SKM-1 (cell line): ENCODE data around the gene MDFI.
"Not testable (repeated sequence)": the region's sequence is repeated elsewhere in the genome, so short reads cannot be mapped to it uniquely, and the experiment has no call there.

Experiments used
- DNase-seq: peaks from one replicate; lab custom pipeline; 2025; ENCODE audit not compliant: unreplicated experiment; lab: John Stamatoyannopoulos, UW

MDFI gene

DNA sequence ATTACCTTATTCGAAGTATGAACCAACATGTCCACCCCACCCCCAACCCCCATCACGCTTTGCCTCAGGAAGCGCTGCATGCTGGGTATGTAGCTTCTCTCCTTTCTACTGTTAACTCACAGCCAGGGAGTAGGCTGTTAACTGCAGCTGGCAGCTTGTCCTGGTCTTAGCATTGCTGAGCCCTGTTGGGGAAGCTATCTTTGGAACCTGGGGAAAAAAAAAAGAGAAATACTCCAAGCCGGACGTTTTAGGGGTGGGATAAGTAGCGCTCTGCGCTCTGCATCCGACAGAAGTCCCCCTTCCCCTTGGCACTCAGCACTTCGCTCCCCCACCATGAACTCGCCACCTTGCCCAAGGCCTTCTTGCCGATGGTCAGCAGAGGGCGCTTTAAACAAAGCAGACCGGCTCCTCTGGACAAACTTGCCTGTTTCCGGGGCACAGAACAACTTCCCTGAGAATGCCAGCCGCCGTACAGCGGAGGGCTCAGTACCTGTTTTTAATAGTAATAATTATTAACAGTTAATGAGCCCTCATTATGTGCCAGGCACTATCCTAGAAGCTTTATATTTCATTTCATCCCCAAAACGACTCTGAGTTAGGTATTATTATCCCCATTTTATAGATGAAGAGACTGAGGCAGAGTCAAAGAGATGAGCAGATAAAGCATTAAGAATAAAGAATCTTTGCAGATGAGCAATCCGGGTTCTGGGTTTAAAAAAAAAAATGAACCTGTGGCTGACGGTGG, 35.2 kb upstream of the MDFI start:
- DNase-seq, result peak; percentile 80

DNA sequence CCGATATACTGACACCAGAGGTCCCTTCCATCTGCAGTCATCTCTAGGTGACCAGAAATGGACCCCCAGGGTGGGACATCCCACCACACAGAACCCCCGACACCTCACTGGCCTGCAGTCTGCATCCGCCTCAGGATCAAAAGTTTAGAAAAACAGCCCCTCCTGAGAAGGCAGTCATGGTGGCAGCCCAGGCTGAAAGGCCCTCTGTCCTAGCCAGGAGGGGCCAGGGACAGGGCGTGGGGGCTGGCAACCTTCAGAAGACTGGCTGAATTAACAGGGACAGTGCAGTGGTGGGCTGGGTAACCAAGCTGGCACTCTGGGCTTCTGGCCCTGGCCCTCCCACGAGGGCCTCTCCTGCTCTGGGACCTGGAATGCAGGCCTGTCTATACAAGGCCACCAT, 34.3 kb upstream of the MDFI start:
- no peak for DNase-seq

DNA sequence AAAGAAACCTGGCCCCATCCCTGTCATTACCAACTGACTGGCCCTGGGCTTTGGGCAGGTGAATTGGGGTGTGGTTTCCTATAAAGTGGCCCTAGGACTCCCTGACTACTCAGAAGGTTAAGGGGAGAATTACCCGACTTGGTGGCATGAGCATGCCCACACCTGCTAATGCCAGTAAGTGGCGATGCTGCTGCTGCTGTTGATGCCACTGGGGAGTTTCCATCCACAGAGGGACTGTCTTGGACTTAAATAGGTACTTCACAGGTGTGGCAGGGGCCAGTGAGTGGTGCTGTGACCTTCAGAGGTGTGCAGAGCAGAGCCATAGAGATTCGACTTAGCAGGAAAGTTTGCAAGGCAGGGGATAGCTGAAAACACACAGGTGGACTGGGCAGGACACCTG, 32.6 kb upstream of the MDFI start:
- no peak for DNase-seq

DNA sequence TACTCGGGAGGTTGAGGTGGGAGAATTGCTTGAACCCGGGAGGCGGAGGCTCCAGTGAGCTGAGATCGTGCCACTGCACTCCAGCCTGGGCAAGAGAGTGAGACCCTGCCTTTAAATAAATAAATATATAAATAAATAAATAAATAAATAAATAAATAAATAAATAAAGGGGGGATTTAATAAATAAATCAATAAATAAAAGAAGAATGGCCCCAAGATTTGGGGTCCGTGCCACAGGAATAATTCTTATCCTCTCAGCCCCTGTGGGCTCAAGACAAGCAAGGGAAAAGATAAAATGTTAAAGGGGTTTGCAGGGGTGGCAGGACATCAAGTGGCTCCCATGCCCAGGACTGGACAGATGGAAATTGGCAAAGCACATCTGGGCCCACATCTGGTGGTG, 31.2 kb upstream of the MDFI start:
- no peak for DNase-seq

DNA sequence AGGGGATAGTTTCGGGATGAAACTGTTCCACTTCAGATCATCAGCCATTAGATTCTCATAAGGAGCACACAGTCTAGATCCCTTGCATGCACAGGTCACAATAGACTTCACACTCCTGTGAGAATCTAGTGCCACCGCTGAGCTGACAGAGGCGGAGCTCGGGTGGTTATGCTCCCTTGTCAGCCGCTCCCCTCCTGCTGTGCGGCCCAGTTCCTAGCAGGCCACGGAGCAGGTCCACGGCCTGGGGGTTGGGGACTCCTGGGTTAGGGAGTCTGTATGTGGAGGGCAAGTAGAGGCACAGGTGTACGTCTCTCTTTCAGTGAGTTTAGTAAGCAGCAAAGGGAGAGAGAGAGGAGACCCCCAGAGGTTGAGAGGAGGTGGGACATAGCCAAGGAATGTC, 30.5 kb upstream of the MDFI start:
- DNase-seq, result no peak

DNA sequence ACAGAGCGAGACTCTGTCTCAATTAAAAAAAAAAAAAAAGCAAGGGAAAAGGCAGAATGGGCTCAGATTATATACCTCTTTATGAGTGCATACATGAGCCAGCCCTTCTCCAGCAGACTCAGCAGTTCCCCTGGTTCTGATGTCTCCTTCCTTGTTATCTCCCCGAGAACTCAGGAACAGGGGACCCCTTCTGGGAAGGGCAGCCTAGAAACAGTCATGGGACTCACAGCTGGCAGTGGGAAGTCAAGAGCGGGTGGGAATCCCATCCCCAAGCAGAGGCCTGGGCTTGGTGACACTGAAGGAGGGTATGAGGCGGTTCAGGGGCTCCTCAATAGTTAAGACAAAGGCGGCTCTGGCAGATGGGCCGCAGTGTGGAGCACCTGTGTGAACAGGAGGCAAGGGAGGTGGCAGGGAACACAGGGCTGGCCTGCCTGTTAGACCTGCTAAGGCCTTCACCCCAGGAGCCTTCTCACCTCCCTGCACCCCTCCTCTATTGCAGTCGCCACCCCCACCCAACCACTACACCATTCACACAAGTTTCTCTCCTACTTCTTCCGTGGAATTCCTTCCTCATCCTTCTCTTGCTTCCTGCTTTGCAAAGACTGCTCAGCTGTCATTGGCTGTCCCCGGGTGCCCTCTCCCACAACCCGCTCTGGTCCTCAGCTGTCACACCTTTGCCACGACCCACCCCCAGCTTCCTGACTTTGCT, 29.7 kb upstream of the MDFI start:
- no peak for DNase-seq

DNA sequence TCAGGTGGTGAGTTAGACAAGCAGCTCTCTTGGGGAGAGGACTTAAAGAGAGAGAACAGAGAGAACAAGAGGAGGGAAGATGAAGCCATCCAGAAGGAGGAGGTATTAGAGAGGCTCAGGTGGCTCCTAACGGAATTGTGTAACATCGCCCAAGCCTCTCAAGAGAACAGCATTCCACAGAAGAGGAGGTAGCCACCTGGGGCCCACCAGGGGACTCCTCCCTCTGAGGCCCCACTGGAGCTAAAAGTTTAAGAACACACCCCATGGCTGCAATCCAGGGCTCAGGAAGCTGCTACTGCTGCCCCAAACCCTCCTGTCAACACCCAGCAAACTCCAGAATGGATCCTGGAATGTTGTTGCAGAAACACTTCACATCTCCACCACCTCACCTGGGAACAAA, 23.6 kb upstream of the MDFI start:
- no peak for DNase-seq

DNA sequence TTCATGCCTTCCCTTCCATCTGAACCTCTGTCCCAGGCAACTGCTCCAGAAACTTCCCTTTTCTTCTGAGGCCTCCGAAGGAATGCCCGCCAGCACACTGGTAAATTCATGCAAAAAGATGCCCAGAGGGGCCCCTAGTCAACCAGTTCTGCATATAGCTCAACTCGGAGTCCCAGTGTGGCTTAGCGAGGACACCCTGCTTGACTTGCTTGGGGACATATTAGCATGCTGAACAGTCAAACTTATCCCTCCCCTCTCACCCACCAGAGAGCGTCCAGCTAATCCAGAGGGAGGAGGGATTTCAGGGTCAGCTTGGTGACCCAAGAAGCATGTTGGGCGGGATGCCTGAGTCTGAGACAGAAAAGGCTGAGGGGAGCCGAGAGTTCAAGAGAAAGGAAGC, 23.0 kb upstream of the MDFI start:
- DNase-seq, result no peak

DNA sequence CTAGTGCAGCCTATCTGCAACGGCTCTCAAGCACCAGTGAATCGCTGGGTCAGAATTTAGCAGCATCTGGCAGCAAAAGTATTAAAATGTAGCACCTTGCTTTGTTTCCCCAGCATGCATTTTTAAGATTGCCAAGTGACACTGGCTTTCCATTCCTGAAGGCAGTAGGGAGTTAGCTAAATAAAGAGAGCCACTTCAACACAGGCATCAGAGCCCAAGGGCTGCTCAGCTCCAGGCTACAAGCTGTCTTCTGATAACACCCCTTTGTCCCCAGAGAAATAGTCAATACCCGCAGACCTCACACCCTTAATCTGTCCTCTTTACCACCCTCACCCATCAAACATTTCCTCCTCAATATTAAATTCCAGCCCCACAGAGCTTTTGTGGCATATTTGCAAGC, 19.7 kb upstream of the MDFI start:
- no peak for DNase-seq

DNA sequence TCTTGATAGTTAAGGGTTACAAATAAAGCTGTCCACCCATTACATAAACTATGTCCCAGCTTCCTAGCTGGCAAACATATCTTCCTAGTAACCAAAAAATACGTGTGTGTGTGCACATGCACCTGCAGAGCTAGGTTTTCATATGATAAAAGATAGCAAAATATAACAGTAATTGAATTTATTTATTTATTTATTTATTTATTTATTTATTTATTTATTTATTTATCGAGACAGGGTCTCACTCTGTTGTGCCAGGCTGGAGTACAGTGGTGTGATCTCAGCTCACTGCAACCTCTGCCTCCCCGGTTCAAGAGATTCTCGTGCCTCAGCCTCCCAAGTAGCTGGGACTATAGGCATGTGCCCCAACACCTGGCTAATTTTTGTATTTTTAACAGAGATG, 19.1 kb upstream of the MDFI start:
- DNase-seq, result not testable (repeated sequence)

DNA sequence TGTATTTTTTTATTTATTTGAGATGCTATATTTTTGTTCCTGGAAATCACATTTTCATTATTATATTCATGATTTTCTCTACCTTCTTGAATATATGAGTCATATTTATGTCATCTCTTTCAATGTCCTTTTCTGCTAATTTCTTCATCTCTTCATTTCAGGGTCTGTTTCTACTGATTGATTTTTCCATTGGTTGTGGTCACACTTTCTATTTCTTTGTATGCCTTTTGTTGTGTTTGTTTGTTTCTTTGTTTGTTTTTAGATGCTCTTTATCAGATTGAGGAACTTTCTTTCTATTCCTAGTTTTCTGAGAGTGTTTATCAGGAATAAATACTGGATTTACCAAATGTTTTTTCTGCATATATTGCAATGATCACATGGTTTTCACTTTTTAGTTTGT, 16.9 kb upstream of the MDFI start:
- DNase-seq, result no peak

DNA sequence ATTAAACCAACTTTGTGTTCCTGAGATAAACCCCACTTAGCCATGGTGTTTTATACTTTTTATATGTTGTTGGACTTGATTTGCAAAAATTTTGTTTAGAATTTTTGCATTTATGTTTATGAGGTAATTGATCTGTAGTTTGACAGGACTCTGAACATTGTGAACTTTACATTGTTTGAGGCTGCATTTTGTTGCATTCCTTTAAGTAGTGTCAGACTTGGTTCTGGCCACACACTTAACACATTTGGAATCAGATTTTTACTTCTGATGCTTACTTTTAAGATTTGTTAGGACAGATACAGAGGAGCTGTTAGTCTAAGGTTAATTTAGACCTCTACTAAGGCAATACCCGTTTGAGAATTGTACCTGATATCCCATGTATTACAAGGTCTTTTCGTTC, 16.5 kb upstream of the MDFI start:
- no peak for DNase-seq

DNA sequence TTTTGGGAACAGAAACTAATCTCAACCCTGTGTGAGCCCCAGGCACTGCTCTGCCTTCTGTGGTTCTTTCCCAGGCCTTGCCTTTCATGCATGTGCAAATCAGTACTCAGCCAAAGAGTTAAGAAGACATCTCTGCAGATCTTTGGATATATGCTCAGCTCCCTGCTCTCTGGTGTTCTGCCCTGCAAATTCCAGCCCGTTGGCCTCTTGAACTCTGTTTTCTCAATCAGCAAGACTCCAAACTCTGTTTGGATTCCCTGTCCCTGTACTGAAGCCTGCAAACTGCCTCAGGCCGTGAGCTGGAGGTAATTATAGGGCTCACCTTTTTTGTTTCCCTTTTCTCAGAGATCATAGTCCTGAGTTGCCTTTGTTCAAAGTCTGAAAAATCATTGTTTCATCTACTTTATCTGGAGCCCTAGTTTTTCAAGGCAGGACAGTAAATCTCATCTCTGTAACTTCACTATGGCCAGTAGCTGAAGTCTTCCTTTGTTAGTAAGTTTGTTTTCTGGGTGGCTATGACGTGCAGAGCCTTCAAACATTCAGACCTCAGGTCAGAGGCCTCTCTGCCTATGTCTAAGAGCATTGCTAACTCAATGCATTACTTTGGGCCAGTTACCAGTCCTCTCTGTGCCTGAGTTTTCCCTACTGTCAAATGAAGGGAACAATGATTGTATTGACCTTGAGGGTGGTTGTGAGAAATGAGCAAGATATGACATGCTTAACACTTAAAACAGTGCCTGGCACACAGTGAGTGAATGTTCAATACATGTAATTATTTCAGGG, 15.9 kb upstream of the MDFI start:
- DNase-seq, result no peak

DNA sequence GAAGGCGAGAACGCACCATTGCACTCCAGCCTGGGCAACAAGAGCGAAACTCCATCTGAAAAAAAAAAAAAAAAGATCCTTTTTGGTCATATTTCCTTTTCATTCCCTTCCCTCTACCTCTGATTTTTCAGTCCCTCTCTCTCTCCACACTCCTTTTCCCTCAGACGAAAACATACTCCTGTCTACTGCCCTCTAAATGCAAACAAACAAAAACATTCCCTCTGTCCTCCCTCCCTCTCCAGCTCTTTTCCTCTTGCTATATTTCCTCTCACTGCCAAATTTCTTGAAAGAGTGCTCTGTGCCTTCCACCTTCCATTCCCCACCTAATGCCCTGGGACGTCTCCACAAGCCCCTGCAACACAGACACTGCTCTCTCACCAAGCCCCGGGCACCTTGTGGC, 14.9 kb upstream of the MDFI start:
- DNase-seq, result no peak

DNA sequence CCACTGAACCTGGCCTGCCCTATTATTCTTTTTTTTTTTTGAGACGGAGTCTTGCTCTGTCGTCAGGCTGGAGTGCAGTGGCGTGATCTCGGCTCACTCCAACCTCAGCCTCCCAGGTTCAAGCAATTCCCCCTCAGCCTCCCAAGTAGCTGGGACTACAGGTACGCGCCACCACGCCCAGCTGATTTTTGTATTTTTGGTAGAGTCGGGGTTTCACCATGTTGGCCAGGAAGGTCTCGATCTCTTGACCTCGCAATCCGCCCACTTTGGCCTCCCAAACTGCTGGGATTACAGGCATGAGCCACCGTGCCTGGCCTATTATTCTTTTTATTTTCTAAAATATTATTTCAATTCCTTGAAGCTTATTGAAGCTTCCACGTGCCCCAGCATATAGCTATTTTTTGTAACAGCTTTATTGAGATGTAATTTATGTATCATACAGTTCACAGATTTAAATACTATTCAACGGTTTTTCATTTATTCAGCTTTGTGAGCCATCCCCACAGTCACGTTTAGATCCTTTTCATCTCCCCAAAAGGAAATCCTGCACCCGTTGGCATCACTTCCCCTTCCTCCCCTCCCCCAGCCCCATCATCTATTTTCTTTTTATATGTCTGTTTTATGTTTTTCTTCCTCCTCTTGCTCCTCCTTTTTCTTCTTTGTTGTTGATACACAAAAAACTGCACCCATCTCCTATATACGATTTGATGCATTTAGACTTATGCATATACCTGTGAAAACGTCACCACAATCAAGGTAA, 13.5 kb upstream of the MDFI start:
- no peak for DNase-seq

DNA sequence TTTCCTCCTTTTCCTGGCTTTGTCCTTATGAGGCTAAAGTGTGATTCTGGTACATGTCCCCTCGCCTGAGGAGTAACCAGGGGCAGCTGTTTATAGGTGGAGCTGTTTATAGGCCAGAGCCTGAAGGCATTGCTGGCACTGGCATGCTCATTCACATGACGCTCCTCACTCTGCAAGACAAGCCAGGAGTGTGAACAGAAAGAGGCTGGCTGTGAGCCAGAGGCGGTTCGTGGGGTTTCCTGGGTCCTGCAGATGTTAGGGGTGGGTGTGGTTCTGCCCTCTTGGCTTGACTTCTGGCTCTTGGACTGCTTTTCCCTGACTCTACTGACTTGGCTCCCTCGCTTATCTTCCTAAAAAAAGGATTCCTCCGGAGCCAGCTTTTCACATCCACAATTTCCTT, 12.8 kb upstream of the MDFI start:
- DNase-seq, result no peak

DNA sequence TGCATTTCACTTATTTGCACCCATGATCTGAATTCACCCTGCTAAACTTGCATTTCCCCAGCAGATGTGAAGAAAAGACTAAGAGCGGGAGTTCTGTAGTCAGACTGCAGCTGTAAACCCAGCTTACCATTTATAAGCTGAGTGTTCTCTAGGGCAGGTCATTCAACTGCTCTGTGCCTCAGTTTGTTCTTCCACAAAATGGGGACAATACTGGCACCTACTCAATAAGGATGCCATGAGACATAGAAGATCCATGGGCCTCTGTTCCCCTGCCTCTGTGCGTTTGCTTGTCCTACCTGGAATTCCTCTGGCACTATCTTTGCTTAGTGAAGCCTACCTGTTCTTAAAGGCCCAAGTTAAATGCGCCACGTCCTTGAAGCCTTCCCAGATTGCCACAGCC, 12.2 kb upstream of the MDFI start:
- no peak for DNase-seq

DNA sequence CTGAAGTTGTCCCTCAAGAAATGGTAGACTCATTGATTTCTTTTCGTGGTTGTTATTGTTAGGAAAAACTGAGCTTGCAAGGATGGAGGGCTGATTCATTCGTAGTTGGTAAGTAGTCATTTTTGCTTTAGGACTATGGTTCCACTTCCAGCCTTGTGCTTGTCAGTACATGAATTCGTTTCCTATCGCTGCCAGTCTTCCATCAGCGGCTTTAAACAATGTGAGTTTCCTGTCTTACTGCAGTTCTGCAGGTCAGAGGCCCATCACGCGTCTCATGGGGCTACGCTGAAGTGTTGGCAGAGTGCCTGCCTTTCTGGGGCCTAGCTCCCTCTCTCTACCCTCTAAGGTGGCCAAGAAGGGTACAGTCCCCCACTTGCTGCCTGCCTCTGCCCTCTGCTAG, 11.4 kb upstream of the MDFI start:
- no peak for DNase-seq

DNA sequence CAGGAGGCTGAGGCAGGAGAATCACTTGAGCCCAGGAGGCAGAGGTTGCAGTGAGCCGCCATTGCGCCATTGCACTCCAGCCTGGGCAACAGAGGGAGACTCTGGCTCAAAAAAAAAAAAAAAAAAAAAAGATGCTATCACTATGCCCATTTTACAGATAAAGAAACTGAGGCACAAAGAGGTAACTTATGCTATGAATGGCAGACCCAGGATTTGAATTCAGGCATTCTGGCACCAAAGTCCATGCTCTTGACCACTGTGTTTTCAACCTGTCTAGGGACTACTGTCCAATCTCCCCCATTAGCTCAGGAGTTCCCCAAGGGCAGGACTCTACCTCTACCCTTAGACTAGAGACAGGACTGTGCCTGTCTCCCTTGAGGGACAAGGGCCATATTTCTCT, 9.1 kb upstream of the MDFI start:
- DNase-seq, result no peak

DNA sequence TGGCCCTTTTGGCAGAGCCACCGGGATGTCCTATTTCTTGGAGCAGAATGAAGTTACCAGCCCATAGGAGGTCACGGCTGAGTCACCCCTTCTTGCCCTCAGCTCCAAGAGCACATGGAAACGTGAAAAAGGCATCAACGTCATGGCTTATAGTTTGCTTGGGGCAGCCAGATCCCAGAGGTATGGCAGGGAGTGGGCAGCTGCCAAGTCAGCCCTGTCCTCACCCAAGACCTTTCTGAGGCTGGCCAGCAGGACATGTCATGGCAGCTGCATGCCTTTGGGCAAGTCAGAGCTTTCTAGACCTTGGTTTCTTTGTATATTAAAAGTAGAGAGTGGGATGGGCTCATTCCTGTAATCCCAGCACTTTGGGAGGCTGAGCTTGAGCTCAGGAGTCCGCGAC, 8.2 kb upstream of the MDFI start:
- DNase-seq, result no peak

DNA sequence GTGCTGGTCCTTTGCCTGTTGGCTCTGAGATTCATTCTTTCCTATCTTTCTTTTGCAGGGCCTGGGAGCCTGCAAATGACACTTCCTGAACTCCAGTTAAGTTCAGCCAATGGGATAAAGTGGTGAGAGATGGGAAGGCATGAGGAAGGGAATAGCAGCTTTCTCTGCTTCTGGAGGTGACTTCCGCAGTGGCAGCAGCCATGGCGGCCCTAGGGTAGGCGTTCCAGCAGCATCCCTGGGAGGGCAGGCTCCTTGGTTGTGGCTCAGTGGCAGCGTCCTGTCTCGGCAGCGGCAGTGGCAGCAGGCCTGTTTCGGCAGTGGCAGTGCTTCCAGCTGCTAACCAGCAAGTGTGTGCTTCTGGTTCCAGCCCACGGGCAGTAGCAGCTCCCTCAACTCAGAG, 7.3 kb upstream of the MDFI start:
- DNase-seq, result no peak
